Tibial nerve (tissue), 4 donors: ENCODE data around the gene ZCWPW1.

Source experiments
- CTCF ChIP-seq, 5 experiments: fragments of 200-600 bp in 3 of 5; fragments of 450-650 bp in 2 of 5; sonication (generic) in 3 of 5; IDR thresholded peaks; one replicate each; pipeline ENCODE4 v1.5.1; 2016 to 2019; ENCODE audit warnings: antibody characterized with exemption in 5 of 5, mild to moderate bottlenecking in 3 of 5, moderate library complexity in 2 of 5
- EP300 ChIP-seq, 2 donors: sonication (generic); formaldehyde crosslinking; IDR thresholded peaks; one replicate each; pipeline ENCODE4 v1.6.1; 2017; ENCODE audit warnings: antibody characterized with exemption in 2 of 2, mild to moderate bottlenecking in 1 of 2
- POLR2A ChIP-seq, 2 donors: fragments of 450-650 bp; IDR thresholded peaks; one replicate each; pipeline ENCODE4 v1.6.1; 2017; ENCODE audit warnings: antibody characterized with exemption in 2 of 2, mild to moderate bottlenecking in 2 of 2, moderate library complexity in 2 of 2

DNA sequence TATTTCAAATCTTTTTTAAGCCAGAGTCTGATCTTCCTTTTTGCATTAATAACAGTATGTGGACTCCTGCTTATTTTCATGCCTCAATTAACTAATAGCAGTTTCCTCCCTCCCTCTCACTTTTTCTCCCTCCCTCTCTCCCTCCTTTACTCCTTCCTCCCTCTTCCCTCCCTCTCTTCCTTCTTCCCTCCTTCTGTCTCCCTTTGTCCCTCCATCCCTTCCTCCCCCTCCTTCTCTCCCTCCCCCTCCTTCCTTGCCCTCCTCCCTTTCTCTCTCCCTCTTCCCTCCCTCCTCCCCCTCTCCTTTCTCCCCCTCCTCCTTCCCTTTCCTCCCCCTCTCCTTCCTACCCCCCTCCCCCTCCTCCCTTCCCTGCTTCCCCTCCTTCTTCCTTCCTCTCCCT, 2.0 kb downstream of the ZCWPW1 start:
- TF ChIP-seq EP300 (IDR thresholded peaks at IDR 0.05) = no peak
- no peak for TF ChIP-seq CTCF (IDR thresholded peaks at IDR 0.05)
- no peak for TF ChIP-seq POLR2A (IDR thresholded peaks at IDR 0.05)
